GM12865 (cell line): ENCODE results near the gene SACS.
A peak's percentile ranks its signal among the peaks of the same experiment; 100 is the strongest.

ENCODE experiments used
- DNase-seq: peaks from one replicate; pipeline ENCODE4 v3.0.0; 2010; ENCODE audit warnings: low read depth
- H3K4me3 ChIP-seq: 2 replicates; pipeline ENCODE4 v1.5.1; 2011; ENCODE audit warnings: mild to moderate bottlenecking, low read depth, low read length, control low read depth
- TF ChIP-seq, protein P1 (sequence below): IDR thresholded peaks from 2 replicates; pipeline ENCODE4 v1.5.1; 2011; ENCODE audit warnings: low read length, control low read depth, low read depth, inconsistent platforms; ENCODE audit not compliant: insufficient read depth; ENCODE audit errors: missing control alignments

The SACS gene

DNA sequence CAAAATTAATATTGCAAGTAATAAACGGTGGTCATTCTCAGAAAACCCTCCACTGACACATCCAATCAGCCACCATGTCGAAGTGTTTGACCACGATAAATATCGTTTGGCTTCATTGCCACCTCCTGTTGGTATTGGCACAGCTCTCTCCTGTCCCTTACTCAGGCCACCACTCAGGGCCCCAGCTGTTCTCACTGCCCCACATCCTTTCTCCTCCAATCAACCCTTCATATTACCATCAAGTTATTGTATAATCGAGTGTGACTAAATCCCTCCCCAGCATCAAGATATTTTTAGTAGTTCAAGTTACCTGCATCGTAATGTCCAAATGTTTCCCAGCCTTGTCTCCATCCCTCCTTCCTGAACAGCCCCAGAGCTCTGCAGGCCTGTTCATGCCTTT is 50.4 kb downstream of the SACS start:
- no peak for DNase-seq
- no peak overlapping the region for H3K4me3 ChIP-seq
- TF ChIP-seq, protein P1, sequence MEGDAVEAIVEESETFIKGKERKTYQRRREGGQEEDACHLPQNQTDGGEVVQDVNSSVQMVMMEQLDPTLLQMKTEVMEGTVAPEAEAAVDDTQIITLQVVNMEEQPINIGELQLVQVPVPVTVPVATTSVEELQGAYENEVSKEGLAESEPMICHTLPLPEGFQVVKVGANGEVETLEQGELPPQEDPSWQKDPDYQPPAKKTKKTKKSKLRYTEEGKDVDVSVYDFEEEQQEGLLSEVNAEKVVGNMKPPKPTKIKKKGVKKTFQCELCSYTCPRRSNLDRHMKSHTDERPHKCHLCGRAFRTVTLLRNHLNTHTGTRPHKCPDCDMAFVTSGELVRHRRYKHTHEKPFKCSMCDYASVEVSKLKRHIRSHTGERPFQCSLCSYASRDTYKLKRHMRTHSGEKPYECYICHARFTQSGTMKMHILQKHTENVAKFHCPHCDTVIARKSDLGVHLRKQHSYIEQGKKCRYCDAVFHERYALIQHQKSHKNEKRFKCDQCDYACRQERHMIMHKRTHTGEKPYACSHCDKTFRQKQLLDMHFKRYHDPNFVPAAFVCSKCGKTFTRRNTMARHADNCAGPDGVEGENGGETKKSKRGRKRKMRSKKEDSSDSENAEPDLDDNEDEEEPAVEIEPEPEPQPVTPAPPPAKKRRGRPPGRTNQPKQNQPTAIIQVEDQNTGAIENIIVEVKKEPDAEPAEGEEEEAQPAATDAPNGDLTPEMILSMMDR, result no peak

DNA sequence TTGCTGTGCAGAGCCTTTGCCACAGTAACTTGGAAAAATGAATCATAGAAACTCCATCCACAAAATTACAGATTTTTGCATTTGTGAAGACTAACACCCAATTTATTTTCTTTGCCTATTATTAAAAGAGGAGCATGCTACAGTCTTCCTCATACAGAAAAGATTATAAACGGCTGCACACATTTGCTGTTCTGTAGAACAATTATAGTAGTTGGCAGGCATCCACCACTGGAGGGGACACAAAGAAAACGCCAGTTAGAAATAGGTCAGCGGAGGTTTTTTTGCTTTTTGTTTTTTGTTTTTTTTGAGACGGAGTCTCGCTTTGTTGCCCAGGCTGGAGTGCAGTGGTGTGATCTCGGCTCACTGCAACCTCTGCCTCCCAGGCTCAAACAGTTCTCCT is 51.6 kb downstream of the SACS start:
- TF ChIP-seq, protein P1, result no peak
- H3K4me3 ChIP-seq, result no peak overlapping the region
- no peak for DNase-seq

DNA sequence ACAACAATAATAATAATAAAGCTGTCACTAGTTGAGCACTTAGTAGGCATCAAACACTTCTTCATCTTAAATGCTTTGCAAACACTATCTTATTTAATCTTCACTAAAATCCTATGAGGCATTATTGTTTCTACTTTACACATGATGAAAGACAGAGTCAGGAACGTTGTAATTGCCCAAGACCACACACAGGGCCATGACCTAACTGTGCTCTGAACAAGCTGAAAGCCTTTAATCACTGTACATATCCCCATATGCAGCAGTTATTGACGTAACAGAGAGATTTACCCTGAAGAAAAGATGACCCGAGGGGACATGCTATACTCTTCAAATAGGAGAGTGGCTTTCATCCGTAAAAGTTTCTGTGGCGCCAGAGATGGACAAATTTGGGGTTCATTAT is 53.0 kb downstream of the SACS start:
- no peak for DNase-seq
- H3K4me3 ChIP-seq, result no peak overlapping the region
- TF ChIP-seq, protein P1, result no peak

DNA sequence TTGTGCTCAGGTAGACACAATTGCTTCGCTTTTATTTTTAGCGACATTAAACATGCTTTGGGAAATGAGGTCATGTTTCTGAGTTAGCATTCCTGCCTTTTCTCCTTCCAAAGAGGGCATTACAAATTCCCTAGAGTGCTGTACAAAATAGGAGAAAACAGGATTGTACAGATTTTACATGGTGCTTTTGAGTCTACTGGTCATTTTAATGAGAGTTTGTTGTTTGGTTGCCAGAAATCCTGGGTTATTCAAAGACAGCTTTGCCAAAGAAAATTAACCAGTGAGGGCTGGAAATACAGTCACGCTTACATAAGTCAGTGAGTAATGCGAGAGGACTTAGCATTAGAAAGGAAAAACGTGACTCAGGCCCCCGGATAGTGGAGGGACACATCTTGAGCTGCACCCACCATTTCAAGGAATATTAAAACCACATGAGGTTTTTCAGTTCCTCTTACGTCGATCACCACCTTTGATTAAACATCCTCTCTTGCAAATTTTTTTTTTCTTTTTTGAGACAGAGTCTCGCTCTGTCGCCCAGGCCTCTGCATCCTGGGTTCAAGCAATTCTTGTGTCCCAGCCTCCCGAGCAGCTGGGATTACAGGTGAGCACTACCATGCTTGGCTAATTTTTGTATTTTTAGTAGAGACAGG is 55.4 kb downstream of the SACS start:
- no peak overlapping the region for H3K4me3 ChIP-seq
- TF ChIP-seq, protein P1, result no peak
- DNase-seq, result peak; percentile 79

DNA sequence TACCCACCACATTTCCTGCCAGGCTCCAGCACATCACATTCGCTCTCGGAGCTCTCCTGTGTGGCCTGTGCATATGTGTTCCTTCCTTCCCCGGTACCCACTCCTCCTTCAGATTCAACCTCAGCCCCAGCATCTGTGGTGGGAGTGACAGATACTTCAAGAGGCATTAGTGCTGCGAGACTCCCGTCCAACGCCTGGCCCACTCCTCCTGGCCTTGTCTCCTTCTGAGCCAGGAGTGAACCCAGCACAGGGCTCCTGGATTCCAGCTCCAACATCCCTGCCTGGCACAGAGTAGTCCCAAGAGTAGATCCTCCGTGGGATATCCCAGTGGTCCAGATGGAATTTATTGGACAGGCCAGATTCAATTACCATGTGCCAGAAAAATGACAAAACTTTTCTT is 55.9 kb downstream of the SACS start:
- no peak overlapping the region for H3K4me3 ChIP-seq
- TF ChIP-seq, protein P1, result no peak
- DNase-seq, result no peak

DNA sequence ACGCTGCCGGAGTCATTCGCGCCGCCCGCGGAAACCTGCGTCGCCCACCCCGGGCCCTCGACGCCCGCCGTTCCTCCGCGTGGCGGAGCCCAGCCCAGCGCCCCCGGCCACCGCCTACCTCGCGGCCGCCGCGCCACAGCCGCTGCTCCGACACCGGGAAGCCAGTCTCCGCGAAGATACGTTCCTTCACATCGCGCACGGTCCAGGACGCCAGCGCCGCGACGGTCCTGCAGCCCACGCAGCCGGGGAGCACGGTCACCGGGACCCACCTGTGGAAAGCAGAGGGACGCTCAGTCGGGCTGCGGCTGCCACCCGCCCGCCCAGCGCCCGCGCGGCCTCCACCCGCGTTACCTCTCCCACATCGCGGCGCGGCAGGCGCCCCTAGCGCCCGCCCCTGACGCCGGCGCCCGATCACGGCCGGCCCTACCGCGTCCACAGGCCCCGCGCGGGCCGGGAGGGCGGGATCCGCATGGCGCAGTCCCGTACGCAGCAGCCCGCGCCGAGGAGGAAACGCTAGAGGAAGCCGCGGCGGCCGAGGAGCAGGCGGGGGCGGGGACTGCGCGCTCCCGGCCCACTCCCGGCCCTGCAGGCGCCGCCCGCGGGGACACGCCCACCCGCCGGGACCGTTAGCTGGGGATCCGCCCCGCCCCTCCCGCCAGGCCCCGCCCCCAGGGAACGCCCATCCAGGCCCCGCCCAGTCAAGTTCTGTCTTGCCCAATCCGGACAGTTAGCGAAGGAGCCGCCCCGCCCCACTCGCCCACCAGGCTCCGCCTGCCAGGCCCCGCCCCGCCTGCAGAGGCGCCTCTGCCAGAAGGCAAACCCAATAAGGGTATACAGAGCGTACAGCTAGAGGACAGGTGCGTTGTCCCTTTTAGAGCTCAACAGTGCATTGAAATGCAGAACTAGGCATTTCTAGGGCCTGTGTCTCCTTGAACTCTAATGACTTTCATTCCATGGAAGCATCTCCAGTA is 58.2 kb downstream of the SACS start:
- TF ChIP-seq, protein P1, result peak; percentile 21
- H3K4me3 ChIP-seq, result peak overlapping the region; percentile 73
- peak; percentile 98 for DNase-seq
